GM19025 (cell line): ENCODE results near the gene AKT3.
"Not testable (repeated sequence)": the region's sequence is repeated elsewhere in the genome, so short reads cannot be mapped to it uniquely, and the experiment has no call there.

ENCODE experiments used
- ATAC-seq: cut with Tn5 transposase; IDR thresholded peaks from one replicate; pipeline ENCODE4 v1.9.1; 2021; ENCODE audit warnings: mild to moderate bottlenecking, low read depth, moderate library complexity; ENCODE audit not compliant: unreplicated experiment

Gene AKT3

GRCh38 chr1:243713470-243714186, 136.4 kb downstream of the AKT3 start:
- no peak for ATAC-seq

GRCh38 chr1:243712941-243713340, 137.1 kb downstream of the AKT3 start:
- no peak for ATAC-seq

- ATAC-seq = no peak
Measured at GRCh38 chr1:243712242-243712641, 137.8 kb downstream of the AKT3 start.

- ATAC-seq = no peak
Measured at GRCh38 chr1:243710467-243710866, 139.6 kb downstream of the AKT3 start.

GRCh38 chr1:243708210-243708609, 141.8 kb downstream of the AKT3 start:
- ATAC-seq = no peak

- ATAC-seq = no peak
Measured at GRCh38 chr1:243706563-243706962, 143.5 kb downstream of the AKT3 start.

GRCh38 chr1:243705585-243705984, 144.5 kb downstream of the AKT3 start:
- no peak for ATAC-seq

GRCh38 chr1:243701872-243702271, 148.2 kb downstream of the AKT3 start:
- no peak for ATAC-seq

GRCh38 chr1:243693800-243694199, 156.2 kb downstream of the AKT3 start:
- ATAC-seq = no peak

- no peak for ATAC-seq
Measured at GRCh38 chr1:243686159-243686558, 163.9 kb downstream of the AKT3 start.

- no peak for ATAC-seq
Measured at GRCh38 chr1:243680860-243681259, 169.2 kb downstream of the AKT3 start.

- no peak for ATAC-seq
Measured at GRCh38 chr1:243672539-243673074, 177.4 kb downstream of the AKT3 start.

GRCh38 chr1:243667591-243667990, 182.5 kb downstream of the AKT3 start:
- no peak for ATAC-seq

- ATAC-seq = no peak
Measured at GRCh38 chr1:243667133-243667532, 182.9 kb downstream of the AKT3 start.

GRCh38 chr1:243663651-243664050, 186.4 kb downstream of the AKT3 start:
- ATAC-seq = no peak

- not testable (repeated sequence) for ATAC-seq
Measured at GRCh38 chr1:243662169-243662568, 187.9 kb downstream of the AKT3 start.

- no peak for ATAC-seq
Measured at GRCh38 chr1:243658594-243659105, 191.4 kb downstream of the AKT3 start.

GRCh38 chr1:243657793-243658192, 192.2 kb downstream of the AKT3 start:
- no peak for ATAC-seq

- not testable (repeated sequence) for ATAC-seq
Measured at GRCh38 chr1:243649530-243649929, 200.5 kb downstream of the AKT3 start.

- no peak for ATAC-seq
Measured at GRCh38 chr1:243646841-243647240, 203.2 kb downstream of the AKT3 start.

- ATAC-seq = no peak
Measured at GRCh38 chr1:243645281-243645680, 204.8 kb downstream of the AKT3 start.

GRCh38 chr1:243642936-243643335, 207.1 kb downstream of the AKT3 start:
- no peak for ATAC-seq
